Adipose tissue (tissue), 3 donors: ENCODE measurements around the gene ROBO1. TPM values are rescaled to one million over a fixed set of nuclear protein-coding genes. Genes with fewer than 3 reads are reported as not detected.

Experiments
- H3K27ac ChIP-seq: one replicate; pipeline ENCODE4 v1.5.1; 2013; ENCODE audit warnings: low read depth, low read length
- WGBS, 3 donors: extraction: QIAGEN DNeasy Blood & Tissue Kit; methylation state at CpG; one replicate each; pipeline ENCODE4 v1.1.7; 2013; 5-methylcytosine and 5-hydroxymethylcytosine counted together
- polyA plus RNA-seq, 3 donors: library from polyadenylated mRNA; stranded (reverse); fragments of 200-250 nt; gene quantifications; one replicate each; pipeline ENCODE4 v1.2.3, GENCODE V29; 2013
- donor health status: healthy with polysubstance abuse.
- donor health status: Bipolar disorder and iron deficiency.
- donor health status: healthy.

Gene ROBO1
- polyA plus RNA-seq, 3 donors: 1.8 to 12.3 (median 5.8) TPM

GRCh38 chr3:79038057-79038456 is 729.7 kb downstream of the ROBO1 start:
- WGBS, 3 donors: 48 to 70% (median 63%) methylated on average over 2 of the region's 2 CpGs
- no peak overlapping the region for H3K27ac ChIP-seq

DNA sequence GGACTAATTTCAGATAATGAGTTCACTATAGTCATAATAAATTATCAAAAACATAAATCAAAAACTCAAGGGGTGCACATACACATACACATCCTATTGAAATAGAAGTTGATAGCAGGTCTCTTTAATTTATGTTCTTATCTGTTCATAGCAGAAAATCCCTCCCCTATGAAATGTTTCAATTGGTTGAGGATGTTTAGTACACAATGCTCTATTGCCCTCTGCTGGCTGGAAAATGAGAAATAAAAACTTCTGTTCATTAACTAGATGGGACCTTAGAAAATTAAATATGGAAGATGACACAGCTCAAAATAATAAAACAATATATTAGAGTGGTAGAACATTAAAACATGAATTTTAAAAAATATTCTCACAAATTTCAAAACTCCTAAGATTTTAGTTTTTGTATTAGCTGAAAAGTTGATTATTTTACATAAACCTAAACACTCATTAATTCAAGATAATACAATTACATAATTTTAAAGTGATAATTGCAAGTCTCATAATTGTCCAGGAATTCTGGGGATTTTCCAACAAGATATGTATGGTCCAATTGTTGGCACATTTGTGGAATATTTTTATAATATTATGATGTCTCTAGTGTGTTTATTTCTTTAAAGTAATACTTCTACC is 735.0 kb downstream of the ROBO1 start:
- no peak overlapping the region for H3K27ac ChIP-seq

DNA sequence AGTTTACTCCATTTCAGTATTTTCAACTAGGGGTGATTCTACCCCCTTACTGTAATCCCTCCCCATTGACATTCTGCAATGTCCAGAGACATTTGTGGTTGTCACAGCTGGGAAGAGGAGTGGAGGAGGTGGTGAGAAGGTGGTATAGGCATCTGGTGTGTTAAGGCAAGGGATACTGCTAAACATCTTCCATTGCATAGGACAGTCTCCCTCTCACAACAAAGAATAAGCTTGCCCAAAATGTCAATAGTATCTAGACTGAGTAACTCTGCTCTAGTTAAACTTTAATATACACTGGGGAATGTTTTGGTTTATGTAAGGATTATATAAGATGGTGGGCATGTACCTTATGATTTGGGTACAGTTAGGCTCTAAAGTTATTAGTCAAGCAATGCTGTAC is 737.6 kb downstream of the ROBO1 start:
- no peak overlapping the region for H3K27ac ChIP-seq

- no peak overlapping the region for H3K27ac ChIP-seq
- 86 to 100% (median 94%) methylated on average over 1 of the region's 1 CpG for WGBS, 3 donors
These were observed 738.9 kb downstream of the ROBO1 start for GRCh38 chr3:79028916-79029315.

DNA sequence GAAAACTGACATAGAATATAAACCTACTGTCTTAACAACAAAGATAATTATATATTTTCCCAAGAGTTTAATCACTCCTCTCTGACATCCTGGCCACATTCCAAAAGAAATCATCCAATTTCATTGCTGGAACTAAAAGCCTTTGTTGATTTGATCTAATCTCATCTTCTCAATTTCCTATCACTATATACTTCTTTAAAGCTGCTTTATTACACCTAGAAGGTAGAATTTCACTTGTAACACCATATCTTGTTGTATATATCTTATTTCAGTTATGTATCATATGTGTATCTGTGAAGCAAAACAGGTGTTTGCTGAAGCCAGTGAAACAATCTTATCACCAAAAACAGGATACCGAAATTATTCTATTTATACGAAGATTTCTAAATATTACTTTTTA is 740.2 kb downstream of the ROBO1 start:
- H3K27ac ChIP-seq: no peak overlapping the region
- 38 to 82% (median 72%) methylated on average over 2 of the region's 2 CpGs for WGBS, 3 donors

DNA sequence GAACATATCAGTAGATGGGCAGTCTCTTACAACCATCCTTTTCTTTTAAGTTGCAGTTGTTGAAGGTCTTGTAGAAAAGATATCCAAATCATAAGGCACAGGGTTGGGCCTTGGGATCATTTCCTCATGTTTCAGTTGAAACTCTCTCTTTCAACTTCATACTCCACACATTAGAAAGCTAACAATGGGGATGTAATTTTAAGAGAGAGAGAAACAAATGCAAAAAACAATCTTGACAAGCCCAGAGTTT is 747.9 kb downstream of the ROBO1 start:
- no peak overlapping the region for H3K27ac ChIP-seq

DNA sequence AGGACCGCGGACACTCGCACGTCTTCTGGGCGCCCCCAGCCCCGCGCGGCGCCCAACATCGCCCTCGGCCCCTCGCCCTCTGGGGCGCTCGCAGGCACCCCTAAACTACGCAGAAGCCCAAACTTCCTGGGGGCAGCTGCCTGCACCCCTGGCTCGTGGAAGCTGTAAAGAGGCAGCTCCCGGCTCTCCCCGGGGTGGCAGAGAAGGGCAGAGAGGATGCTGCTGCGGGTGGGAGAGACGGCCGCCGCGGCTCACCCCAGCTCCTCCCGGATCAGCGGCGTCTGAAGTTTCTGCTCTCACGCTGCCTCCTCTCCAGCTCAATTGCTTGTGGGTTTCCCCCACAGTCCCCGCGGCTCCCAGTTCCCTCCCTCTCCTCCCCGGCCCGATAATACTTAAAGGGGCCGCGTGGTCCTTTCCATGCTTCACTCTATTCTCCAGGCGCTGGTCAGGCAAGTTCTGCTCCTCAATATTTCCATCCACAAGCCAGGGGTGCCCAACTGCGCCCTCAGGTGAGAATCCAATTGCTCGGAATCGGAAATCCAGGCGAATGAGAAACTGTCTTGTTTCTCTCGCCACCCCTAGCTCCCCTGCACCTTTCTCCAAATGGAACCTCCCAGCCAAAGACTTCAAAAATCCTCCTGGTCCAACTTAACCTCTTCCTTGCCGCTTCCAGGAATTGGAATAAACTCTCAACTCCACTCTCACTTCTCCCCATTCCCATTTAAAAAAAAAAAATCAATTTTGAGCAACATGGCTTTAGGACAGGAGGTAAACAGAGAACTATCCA is 748.5 kb downstream of the ROBO1 start:
- WGBS, 3 donors: 0 to 2% (median 1%) methylated on average over 39 to 40 of the region's 40 CpGs
- H3K27ac ChIP-seq: no peak overlapping the region

- 0 to 1% (median 1%) methylated on average over 44 of the region's 44 CpGs for WGBS, 3 donors
- no peak overlapping the region for H3K27ac ChIP-seq
These were observed 749.1 kb downstream of the ROBO1 start for GRCh38 chr3:79018671-79019136.

GRCh38 chr3:79018265-79018664 is 749.5 kb downstream of the ROBO1 start:
- 1% methylated on average over 15 of the region's 15 CpGs for WGBS, 3 donors
- no peak overlapping the region for H3K27ac ChIP-seq

- WGBS, 3 donors: 34 to 39% (median 38%) methylated on average over 8 of the region's 8 CpGs
These were observed 751.0 kb downstream of the ROBO1 start for GRCh38 chr3:79016587-79017376.

GRCh38 chr3:79015854-79016253 is 751.9 kb downstream of the ROBO1 start:
- H3K27ac ChIP-seq: no peak overlapping the region
- WGBS, 3 donors: 61 to 77% (median 75%) methylated on average over 1 of the region's 1 CpG

More at GRCh38 chr3:79016587-79017376, 751.0 kb downstream of the ROBO1 start:
- no peak overlapping the region for H3K27ac ChIP-seq

DNA sequence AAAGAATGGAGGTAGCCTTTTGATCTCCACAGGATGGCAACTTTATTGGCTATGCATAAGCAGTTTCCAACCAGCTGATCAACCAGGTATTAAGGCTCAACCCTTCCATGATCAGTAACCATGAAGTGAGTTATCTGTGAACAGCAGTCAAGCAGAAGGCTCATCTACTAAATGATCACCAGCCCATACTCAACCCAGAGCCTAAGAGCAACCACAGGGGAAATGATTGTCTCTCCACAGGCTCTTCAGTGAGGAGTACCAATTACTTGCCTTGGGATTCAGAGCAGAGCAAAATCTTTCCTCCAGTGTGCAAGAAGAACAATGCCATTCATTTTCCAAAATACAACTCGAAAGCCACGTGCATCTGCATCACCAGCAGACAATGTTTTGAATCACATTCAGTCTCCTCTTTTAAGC is 754.8 kb downstream of the ROBO1 start:
- 70 to 80% (median 72%) methylated on average over 2 of the region's 2 CpGs for WGBS, 3 donors
- H3K27ac ChIP-seq: no peak overlapping the region

DNA sequence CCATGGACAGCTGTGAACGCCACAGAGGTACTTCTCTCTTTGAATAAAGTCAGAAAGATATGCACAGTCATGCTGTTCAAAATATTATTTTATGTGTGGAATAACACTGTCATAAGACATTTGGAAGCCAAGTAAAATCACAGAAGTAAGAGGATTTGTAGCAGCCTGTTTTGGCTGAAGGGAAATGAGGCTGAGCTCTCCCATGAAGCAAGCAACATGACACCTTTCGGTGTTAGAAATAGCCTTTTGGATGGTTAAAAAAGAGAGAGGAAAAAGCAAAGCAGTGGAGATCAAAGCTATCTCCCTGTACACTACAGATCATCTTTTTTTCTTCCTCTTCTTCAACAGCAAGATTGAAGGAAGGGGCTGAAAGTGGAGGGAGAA is 755.3 kb downstream of the ROBO1 start:
- no peak overlapping the region for H3K27ac ChIP-seq
- WGBS, 3 donors: 61 to 68% (median 67%) methylated on average over 2 of the region's 2 CpGs

DNA sequence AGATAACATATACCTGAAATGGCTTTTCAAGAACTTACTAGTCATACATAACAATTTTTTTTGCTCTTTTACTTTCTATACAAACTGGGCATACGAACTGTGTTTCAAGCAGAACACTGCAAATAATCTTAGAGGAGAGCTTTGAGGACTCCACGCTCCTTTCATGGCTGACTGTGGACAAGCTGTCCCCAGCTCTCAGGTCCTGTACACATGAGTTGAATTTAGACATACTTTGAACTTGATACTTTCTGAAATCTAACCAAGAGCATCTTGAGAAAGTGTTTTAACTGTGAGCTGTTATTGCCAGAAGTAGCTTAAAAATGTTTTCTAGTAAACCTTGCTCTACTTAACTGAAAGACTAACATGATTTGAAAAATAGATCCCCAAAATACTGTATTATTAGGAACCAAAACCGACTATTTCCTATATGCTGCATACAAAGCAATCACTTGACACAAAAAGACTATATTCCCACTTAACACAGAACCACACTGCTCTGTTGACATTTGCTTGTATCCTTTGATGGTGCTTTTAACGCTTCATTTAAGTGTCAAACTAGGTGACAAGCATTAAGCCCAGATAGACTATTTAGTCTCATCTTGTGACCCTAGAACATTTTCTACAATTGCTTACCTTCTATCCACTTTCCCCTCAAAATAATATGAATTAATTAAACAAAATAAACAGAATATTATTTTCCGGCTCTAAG is 755.8 kb downstream of the ROBO1 start:
- H3K27ac ChIP-seq: no peak overlapping the region
- 68 to 83% (median 80%) methylated on average over 5 of the region's 5 CpGs for WGBS, 3 donors

- no peak overlapping the region for H3K27ac ChIP-seq
These were observed 757.9 kb downstream of the ROBO1 start for GRCh38 chr3:79009861-79010260.

GRCh38 chr3:79006077-79006476 is 761.7 kb downstream of the ROBO1 start:
- no peak overlapping the region for H3K27ac ChIP-seq
- WGBS, 3 donors: 47 to 72% (median 66%) methylated on average over 1 of the region's 1 CpG

DNA sequence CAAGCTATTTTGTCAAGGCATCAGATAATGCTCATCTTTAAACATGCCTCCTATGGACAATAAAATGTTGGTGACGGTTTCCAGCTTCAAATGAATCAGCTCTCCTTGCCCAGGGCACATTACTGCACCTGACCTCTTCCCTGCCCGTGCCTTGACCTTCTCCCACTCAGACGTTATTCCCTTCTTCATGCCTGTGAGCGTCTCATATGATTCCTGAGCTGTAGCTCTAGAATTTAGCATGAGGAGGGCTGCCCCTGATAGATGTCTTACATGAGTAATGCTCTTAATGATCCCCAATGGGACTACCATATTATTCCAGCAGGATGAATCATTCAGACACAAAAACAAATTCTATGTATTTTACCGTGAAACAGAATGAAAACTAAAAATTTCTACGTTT is 762.7 kb downstream of the ROBO1 start:
- no peak overlapping the region for H3K27ac ChIP-seq
- 62 to 79% (median 71%) methylated on average over 6 of the region's 6 CpGs for WGBS, 3 donors

- no peak overlapping the region for H3K27ac ChIP-seq
- 90 to 98% (median 96%) methylated on average over 1 of the region's 1 CpG for WGBS, 3 donors
These were observed 763.8 kb downstream of the ROBO1 start for GRCh38 chr3:79003994-79004393.
